Measurements from ENCODE around the gene BDKRB2.

The BDKRB2 gene

DNA sequence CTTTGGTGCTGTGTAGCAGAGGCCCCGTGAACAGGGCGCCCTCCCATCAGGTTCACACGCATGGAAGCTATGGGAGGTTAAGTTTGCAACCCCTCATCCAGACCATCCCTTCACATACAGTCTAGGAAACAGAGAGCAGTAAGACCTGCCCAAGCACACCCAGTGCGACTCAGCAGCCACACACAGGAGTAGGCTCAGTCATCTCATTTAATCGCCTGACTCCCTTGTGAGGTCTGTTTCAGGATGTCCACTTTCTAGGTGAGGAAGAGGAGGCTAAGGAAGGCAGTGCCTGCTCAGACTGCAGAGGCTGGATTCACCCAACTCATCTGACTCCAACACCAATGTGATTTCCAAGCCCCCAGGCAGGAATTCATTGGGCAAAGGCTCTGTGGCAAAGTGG is 63.3 kb downstream of the BDKRB2 start:
- intact Hi-C loops (cut with micrococcal nuclease), result no loop called here
- Mint-ChIP-seq H3K4me1 (ENCODE audit: low read depth) (no peaks in the 10 kb centered on the region), H3K27me3 (peaks cover 2% of the 10 kb centered on the region), H3K9me3 (no peaks in the 10 kb centered on the region), H3K36me3 (ENCODE audit: low read depth) (no peaks in the 10 kb centered on the region), H3K4me3 (no peak overlapping the region), H3K27ac (no peak overlapping the region)

DNA sequence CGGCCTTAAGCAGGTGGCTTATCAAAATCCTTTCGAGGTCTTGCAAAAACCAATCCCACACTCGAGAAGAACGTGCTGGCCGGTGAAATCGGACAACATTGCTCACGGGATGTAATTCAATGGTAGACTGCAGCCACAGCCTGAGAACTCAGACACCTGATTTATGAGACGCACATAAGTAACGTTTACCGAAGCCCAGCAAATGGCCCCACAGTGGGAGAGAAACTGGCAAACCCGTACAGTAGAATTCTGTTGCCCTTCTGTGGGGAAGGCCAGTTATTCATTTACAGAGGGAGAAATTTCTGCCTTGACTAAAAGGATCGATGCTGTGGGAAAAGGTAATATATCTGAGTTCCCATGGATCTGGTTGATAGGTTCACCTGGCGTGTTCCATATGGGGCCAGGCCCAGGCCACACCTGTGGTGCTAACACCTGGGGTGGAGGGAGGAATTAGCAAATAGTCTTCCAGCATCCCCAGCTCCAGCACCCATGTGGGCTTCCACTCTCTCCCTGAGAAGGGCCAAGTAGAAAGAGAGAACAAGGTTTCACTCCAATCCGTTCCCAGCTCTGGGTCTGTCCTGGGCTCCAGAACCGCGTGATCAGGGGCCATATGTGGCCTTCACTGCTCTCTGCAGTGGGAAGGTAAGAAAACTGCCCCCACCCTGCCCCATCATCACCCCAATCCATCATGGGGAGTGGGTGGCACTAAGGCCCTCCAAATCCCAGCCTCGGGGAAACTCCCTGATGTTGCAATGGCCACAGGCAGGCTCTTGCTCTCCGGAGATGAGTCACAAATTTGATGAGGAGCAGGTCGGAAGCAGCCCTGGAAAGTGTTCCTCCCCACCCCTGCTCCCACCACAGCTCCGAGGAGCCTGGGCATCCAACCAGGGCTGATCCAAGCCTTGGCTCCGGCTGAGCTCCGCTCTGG is 64.1 kb downstream of the BDKRB2 start:
- no peaks in the 10 kb centered on the region for H3K9me3 Mint-ChIP-seq
- H3K27ac Mint-ChIP-seq, result no peak overlapping the region
- peaks cover 2% of the 10 kb centered on the region for H3K27me3 Mint-ChIP-seq
- no peaks in the 10 kb centered on the region for H3K4me1 Mint-ChIP-seq (ENCODE audit: low read depth)
- intact Hi-C loops (cut with micrococcal nuclease), result no loop called here
- H3K4me3 Mint-ChIP-seq, result no peak overlapping the region
- H3K36me3 Mint-ChIP-seq (ENCODE audit: low read depth), result no peaks in the 10 kb centered on the region

DNA sequence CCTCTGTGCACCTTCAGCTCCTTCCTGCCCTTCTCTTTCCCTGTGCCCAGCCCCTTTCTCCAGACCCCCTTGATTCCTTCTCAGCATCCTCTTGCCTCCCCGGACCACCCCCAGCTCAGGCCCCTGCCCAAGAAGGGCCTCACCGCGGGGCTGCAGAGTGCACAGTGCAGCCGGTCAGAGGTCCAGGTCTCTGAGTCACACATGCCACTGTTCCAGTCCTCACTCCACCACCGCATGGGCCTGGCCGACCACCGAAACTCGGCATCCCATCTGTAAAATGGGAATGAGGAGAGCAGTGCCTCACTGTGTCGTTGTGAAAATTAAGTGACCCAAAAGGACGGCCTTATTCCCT is 64.7 kb downstream of the BDKRB2 start:
- H3K36me3 Mint-ChIP-seq (ENCODE audit: low read depth), result no peaks in the 10 kb centered on the region
- peaks cover 2% of the 10 kb centered on the region for H3K27me3 Mint-ChIP-seq
- no peaks in the 10 kb centered on the region for H3K4me1 Mint-ChIP-seq (ENCODE audit: low read depth)
- no peak overlapping the region for H3K4me3 Mint-ChIP-seq
- no peak overlapping the region for H3K27ac Mint-ChIP-seq
- intact Hi-C loops (cut with micrococcal nuclease), result no loop called here
- no peaks in the 10 kb centered on the region for H3K9me3 Mint-ChIP-seq

DNA sequence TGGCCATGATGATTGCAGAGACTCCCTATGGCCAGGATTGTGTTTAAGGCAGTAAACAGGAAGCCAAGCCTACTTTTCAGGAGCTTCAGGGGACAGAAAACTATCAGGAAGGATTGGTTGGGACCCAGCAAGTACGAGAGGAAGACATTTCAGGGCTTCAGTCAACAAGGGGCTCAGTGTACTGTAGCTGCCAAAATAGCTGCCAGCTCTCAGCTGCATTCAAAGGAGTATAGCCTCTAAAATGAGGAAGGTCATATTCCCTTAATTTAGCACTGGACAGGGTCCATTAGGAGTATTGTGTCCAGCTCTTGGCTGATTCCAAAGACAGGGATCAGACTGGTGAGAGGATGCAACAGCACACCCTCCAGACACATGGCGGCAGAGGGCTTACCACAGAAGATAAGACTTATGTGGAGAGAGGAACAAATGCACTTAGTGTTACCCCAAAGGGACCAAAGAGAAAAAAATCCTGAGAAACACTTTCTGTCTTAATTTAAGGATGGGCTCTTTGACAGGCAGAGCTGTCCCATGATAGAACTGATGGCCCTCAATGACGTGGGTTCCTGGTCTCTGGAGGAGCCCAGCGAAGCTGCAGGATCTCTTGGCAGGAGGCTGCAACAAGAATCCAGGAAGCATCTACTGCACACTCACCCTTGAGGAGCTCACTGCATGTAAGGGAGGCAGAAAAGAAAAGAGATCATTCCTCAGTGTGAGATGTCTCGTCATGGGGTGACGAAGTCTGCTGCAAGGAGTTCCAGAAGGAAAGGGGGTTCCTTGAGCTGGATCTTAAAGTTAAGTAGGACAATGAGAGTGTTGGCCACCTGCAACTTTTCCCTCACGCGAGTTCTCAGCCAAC is 66.2 kb downstream of the BDKRB2 start:
- Mint-ChIP-seq H3K9me3 (no peaks in the 10 kb centered on the region), H3K27me3 (peaks cover 2% of the 10 kb centered on the region), H3K4me1 (ENCODE audit: low read depth) (no peaks in the 10 kb centered on the region), H3K4me3 (no peak overlapping the region), H3K27ac (no peak overlapping the region), H3K36me3 (ENCODE audit: low read depth) (no peaks in the 10 kb centered on the region)
- intact Hi-C loops (cut with micrococcal nuclease), result no loop called here

DNA sequence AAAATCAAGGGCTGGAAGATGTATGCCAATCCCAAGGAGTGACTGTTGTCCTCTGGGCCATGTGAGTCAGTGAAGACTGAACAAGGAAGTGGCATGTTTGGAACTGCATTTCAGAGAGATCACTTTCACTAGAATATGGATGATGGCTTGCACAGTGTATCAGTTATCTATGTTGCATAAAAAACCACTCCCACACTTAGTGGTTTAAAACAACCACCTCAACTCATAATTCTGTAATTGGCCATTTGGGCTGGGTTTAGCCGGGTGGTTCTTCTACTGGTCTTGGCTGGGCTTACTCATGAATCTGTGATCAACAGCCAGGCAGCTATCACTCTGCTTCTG is 66.8 kb downstream of the BDKRB2 start:
- H3K4me1 Mint-ChIP-seq (ENCODE audit: low read depth), result no peaks in the 10 kb centered on the region
- H3K27me3 Mint-ChIP-seq, result peaks cover 2% of the 10 kb centered on the region
- H3K9me3 Mint-ChIP-seq, result no peaks in the 10 kb centered on the region
- H3K27ac Mint-ChIP-seq, result no peak overlapping the region
- no peak overlapping the region for H3K4me3 Mint-ChIP-seq
- no peaks in the 10 kb centered on the region for H3K36me3 Mint-ChIP-seq (ENCODE audit: low read depth)
- intact Hi-C loops (cut with micrococcal nuclease), result no loop called here

GRCh38 chr14:96272777-96273473 is 68.3 kb downstream of the BDKRB2 start:
- no peaks in the 10 kb centered on the region for H3K36me3 Mint-ChIP-seq (ENCODE audit: low read depth)
- peaks cover 5% of the 10 kb centered on the region for H3K9me3 Mint-ChIP-seq
- intact Hi-C loops (cut with micrococcal nuclease), result no loop called here
- no peak overlapping the region for H3K27ac Mint-ChIP-seq
- peaks cover 4% of the 10 kb centered on the region for H3K27me3 Mint-ChIP-seq
- no peaks in the 10 kb centered on the region for H3K4me1 Mint-ChIP-seq (ENCODE audit: low read depth)
- no peak overlapping the region for H3K4me3 Mint-ChIP-seq

- intact Hi-C loops (cut with micrococcal nuclease), result loop anchor here (2.0 kb wide), 1 partner anchor 173 kb away; no protein-coding TSS in a partner anchor
- H3K27ac Mint-ChIP-seq, result no peak overlapping the region
- H3K9me3 Mint-ChIP-seq, result peaks cover 8% of the 10 kb centered on the region
- H3K4me3 Mint-ChIP-seq, result no peak overlapping the region
- H3K4me1 Mint-ChIP-seq (ENCODE audit: low read depth), result no peaks in the 10 kb centered on the region
- peaks cover 4% of the 10 kb centered on the region for H3K27me3 Mint-ChIP-seq
- no peaks in the 10 kb centered on the region for H3K36me3 Mint-ChIP-seq (ENCODE audit: low read depth)
Observed at GRCh38 chr14:96273629-96274028, 69.0 kb downstream of the BDKRB2 start.

GRCh38 chr14:96274122-96274521 is 69.5 kb downstream of the BDKRB2 start:
- no peak overlapping the region for H3K4me3 Mint-ChIP-seq
- H3K36me3 Mint-ChIP-seq (ENCODE audit: low read depth), result no peaks in the 10 kb centered on the region
- peaks cover 4% of the 10 kb centered on the region for H3K27me3 Mint-ChIP-seq

DNA sequence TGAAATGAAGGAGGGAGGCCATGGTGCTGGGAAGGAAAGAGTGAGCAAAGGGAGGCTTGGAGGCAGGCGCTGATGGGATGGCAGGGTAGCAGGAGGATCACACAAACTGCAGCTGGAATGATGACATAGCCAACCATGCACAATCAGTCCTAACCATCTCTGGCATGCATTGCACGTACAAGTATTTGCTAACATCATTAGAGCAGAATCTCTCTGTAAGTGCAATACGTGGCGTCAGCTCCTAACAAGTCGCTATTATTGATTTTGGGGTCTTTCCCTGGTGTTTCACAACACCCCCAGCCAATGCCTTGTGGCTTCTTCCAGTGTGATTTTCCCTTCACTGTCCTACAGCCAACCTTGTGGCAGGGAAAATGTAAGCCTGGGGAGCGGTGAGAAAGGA is 69.9 kb downstream of the BDKRB2 start:
- H3K9me3 Mint-ChIP-seq, result peaks cover 8% of the 10 kb centered on the region
- H3K27ac Mint-ChIP-seq, result no peak overlapping the region
- H3K36me3 Mint-ChIP-seq (ENCODE audit: low read depth), result no peaks in the 10 kb centered on the region
- no peak overlapping the region for H3K4me3 Mint-ChIP-seq
- intact Hi-C loops (cut with micrococcal nuclease), result loop anchor here (2.0 kb wide), 1 partner anchor 174 kb away; no protein-coding TSS in a partner anchor
- H3K27me3 Mint-ChIP-seq, result peaks cover 3% of the 10 kb centered on the region
- H3K4me1 Mint-ChIP-seq (ENCODE audit: low read depth), result no peaks in the 10 kb centered on the region

More at GRCh38 chr14:96274122-96274521, 69.5 kb downstream of the BDKRB2 start:
- no peak overlapping the region for H3K27ac Mint-ChIP-seq
- no peaks in the 10 kb centered on the region for H3K4me1 Mint-ChIP-seq (ENCODE audit: low read depth)
- peaks cover 8% of the 10 kb centered on the region for H3K9me3 Mint-ChIP-seq
- intact Hi-C loops (cut with micrococcal nuclease), result loop anchor here (2.0 kb wide), 1 partner anchor 173 kb away; no protein-coding TSS in a partner anchor

DNA sequence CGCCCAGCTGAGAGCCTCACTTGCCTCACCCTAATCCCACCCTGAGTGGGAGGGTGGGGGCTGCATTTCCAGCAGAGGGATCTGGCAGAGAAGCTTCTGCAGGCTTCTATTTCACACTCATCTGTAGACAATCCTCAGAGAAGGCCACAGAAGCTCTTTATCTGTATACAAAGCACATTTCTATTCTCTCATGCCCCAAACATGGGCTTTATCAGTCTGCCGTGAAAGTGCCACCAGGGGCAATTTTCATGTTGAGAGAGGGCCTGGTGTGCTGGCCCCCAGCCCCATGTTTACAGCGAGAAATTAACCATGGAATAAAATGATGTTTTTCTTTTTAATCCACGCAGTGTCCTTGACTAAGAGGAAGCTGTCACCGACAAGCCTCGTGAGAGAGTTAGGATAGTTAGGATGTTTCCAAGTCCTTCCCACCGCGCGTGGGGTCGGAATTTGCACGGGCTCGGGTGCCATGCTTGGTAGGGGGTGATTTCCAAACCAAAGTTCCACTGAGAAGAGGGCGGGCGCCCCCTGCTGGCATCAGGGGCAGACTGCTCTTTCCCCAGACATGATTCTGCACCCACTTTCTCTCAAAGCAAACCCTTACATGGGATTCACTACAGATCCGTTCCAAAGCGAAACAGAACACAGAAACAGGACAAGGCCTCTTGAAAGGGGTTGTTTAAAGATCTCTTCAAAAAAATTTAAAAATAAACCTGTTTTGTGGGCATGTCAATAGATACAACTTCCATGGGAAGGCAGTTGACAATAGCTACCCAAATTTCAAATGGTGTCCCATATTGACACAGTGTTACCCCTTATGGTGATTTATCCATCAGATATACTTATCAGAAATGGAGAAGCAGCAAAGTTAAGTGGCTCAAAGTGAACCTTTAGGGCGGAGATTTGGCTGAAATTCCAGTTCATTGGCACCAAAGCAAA is 70.8 kb downstream of the BDKRB2 start:
- Mint-ChIP-seq H3K27me3 (peaks cover 3% of the 10 kb centered on the region), H3K27ac (no peak overlapping the region), H3K36me3 (ENCODE audit: low read depth) (no peaks in the 10 kb centered on the region), H3K4me1 (ENCODE audit: low read depth) (no peaks in the 10 kb centered on the region), H3K9me3 (peaks cover 8% of the 10 kb centered on the region), H3K4me3 (no peak overlapping the region)
- intact Hi-C loops (cut with micrococcal nuclease), result loop anchor here (2.0 kb wide), 1 partner anchor 175 kb away; no protein-coding TSS in a partner anchor

DNA sequence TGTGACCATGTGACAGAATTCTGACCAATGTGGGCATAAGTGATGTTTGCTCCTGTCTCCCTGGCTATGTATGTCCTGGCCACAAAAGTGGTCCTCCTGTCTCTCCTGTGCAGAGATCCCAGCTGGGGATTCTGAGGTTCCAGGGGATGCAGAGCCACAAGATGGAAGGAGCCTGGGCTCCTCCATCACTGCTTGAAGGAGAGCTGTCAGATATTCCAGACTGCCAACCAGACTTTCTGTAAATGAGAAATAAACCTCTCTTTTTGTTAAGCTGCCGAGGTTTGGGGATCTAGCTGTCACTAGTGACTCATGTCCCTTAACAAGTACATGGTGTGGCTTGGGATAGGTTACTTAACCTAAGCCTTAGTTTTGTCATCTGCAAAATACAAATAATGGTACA is 73.3 kb downstream of the BDKRB2 start:
- no peak overlapping the region for H3K27ac Mint-ChIP-seq
- peaks cover 8% of the 10 kb centered on the region for H3K9me3 Mint-ChIP-seq
- peaks cover 3% of the 10 kb centered on the region for H3K27me3 Mint-ChIP-seq
- H3K4me1 Mint-ChIP-seq (ENCODE audit: low read depth), result no peaks in the 10 kb centered on the region
- H3K36me3 Mint-ChIP-seq (ENCODE audit: low read depth), result peaks cover under 1% of the 10 kb centered on the region
- no peak overlapping the region for H3K4me3 Mint-ChIP-seq
- intact Hi-C loops (cut with micrococcal nuclease), result no loop called here

DNA sequence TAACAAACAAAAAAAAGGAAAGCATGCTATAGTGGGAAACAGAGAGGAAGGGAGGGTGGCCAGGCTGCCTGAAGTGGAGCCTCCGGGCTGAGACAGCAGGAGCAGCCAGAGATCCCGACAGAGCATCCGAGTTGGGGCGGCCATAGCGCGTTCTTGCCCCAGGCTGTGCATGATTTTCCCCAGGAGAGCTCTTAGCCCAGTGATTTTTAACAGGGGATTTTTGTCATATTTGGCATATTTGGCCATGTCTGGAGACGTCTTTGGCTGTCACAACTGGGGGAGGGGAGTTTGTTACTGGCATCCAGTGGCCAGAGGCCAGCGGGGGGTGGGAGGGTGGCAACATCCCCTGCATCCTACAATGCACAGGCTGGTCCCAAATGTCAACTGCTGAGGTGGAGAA is 74.9 kb downstream of the BDKRB2 start:
- Mint-ChIP-seq H3K4me1 (ENCODE audit: low read depth) (no peaks in the 10 kb centered on the region), H3K27ac (no peak overlapping the region), H3K27me3 (peaks cover 3% of the 10 kb centered on the region), H3K4me3 (no peak overlapping the region), H3K9me3 (peaks cover 8% of the 10 kb centered on the region), H3K36me3 (ENCODE audit: low read depth) (peaks cover 11% of the 10 kb centered on the region)
- intact Hi-C loops (cut with micrococcal nuclease), result no loop called here

DNA sequence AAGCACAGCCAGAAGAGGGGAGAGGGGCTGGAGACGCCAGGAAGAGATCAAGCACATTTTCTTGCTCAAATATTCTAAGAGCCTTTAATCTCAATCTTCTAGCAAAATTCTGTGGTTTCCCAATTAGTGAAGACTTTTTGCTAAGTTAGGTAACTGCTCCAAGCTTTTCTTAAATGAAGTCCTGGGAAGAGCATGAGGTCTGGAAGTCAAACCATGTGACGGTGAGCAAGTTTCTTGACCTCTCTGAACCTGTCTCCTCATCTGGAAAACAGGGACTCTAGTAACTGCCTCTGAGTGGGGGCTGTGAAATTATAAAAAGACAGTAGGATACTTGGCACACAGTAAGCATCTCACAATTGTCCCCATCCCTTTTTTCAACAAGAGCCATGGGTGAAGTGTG is 75.5 kb downstream of the BDKRB2 start:
- intact Hi-C loops (cut with micrococcal nuclease), result no loop called here
- Mint-ChIP-seq H3K36me3 (ENCODE audit: low read depth) (peaks cover 16% of the 10 kb centered on the region), H3K4me1 (ENCODE audit: low read depth) (no peaks in the 10 kb centered on the region), H3K4me3 (no peak overlapping the region), H3K27me3 (peaks cover 3% of the 10 kb centered on the region), H3K27ac (no peak overlapping the region), H3K9me3 (peaks cover 8% of the 10 kb centered on the region)
